Measurements from ENCODE around the gene TAAR9.

DNA sequence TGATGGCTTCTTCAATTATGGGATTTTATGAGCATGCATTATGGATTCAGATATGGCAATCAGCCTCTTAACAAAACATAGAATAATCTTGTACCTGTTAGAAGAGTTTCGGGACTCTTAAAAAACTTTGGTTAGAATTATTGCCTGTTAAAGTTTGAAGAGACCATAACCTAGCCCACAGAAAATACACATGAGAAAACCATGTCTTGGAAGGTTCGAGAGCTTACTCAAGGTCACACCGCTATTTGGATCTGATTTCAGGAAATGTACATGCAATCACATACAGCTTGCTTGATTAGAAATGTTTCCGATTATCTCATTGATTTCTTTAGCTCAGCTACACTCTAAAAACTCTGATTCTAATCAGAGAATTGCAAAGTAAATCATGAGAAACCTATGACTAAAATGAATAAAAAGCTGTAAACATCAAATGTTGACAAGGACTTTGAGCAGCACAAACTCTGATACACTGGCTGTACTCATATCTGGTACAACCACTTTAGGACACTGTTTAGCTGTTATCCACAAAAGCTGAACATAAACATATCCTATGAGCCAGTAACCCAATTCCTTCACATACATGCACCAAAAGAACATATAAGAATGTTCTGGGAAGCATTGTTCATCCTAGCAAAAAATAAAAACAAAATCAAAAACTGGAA, 41.4 kb upstream of the TAAR9 start:
- TF ChIP-seq CTCF (IDR thresholded peaks at IDR 0.05) (no peak), POLR2A (IDR thresholded peaks at IDR 0.05) (no peak), EP300 (IDR thresholded peaks at IDR 0.05; ENCODE audit: low read depth) (no peak), POLR2AphosphoS5 (IDR thresholded peaks at IDR 0.05) (no peak)

Data from transverse colon (tissue), 4 donors.